ENCODE measurements around the gene DLEC1.
A peak's percentile ranks its signal among the peaks of the same experiment; 100 is the strongest.

DLEC1 gene

DNA sequence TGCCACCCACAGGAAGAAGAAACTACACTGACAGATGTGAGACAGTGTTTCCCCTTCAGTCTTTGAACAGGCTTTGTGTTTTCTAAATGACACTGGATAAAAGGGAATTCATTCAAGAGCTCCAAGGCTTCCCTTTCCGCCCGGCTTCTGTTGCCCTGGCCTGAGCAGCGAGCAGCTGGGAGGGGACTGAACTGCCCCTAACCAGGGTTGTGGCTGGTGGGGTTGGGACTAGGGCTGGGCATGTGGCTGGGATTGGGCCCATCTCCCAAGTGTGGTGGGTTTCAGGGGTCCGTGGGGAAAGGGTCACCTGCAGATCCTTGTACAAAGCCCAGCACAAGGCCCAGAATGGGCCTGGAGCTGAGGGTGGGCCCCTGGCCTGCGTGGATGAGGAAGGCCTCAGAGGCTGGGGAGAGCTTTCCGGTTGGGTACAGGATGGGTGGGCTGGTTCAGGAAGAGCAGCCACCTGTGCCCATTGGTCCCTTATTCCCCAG lies 38.0 kb upstream of the DLEC1 start:
- no peak for DNase-seq (ENCODE audit: low read depth in 1 of 2, low spot score in 1 of 2)

DNA sequence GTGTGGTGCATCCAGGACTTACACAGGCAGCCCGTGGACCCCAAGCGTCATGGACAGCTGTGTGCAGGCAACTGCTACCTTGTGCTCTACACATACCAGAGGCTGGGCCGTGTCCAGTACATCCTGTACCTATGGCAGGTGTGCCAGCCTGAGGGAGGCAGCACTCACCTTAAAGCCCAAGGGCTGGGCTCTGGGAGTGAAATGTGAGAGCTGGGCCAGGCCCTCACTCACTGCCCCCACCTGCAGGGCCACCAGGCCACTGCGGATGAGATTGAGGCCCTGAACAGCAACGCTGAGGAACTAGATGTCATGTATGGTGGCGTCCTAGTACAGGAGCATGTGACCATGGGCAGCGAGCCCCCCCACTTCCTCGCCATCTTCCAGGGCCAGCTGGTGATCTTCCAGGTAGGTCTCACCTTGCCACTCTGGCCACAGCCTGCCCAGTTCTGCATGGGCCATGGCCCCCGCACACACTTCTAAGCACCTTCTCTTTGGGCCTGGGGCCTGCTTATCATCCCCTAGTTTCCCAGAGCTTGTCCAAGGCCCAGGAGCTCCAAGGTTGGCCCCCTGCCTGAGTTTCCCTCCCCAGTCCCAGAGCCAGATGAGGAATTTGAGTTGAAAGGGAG lies 37.4 kb upstream of the DLEC1 start:
- no peak for DNase-seq (ENCODE audit: low read depth in 1 of 2, low spot score in 1 of 2)

DNA sequence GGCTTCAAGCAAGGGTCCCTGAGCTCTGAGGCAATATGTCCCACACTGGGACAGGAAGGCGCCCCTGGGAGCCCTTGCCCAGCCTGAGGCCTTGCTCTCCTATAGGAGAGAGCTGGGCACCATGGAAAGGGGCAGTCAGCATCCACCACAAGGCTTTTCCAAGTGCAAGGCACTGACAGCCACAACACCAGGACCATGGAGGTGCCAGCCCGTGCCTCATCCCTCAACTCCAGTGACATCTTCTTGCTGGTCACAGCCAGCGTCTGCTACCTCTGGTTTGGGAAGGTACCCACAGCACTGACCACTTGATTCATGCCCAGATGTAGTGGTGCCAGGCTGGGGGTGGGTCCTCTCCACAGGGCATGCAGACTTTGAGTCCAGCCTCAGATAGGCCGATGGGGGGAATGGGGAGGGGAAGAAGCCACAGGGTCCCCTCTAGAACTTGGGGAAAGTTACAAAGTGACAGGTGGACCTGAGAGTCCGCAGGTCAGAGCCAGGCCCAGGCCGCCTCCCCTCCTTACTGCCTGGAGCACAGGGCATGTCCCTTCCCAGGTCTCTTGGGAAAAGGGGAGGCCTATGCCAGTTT lies 36.6 kb upstream of the DLEC1 start:
- DNase-seq (ENCODE audit: low read depth in 1 of 2, low spot score in 1 of 2), result no peak

DNA sequence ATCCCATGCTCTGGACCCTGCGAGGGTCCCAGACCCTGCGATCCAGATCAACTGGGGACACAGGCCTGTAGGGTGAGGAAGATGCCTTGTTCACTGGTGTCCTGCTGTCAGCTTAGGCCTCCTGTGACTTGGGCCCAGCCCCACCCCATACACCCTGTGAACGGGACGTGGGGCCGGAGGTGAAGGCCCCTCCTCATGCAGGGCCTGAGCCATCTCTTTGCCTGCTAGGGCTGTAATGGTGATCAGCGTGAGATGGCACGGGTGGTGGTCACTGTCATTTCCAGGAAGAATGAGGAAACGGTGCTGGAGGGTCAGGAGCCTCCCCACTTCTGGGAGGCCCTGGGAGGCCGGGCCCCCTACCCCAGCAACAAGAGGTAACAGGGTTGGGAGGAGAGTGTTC lies 36.1 kb upstream of the DLEC1 start:
- no peak for DNase-seq (ENCODE audit: low read depth in 1 of 2, low spot score in 1 of 2)

DNA sequence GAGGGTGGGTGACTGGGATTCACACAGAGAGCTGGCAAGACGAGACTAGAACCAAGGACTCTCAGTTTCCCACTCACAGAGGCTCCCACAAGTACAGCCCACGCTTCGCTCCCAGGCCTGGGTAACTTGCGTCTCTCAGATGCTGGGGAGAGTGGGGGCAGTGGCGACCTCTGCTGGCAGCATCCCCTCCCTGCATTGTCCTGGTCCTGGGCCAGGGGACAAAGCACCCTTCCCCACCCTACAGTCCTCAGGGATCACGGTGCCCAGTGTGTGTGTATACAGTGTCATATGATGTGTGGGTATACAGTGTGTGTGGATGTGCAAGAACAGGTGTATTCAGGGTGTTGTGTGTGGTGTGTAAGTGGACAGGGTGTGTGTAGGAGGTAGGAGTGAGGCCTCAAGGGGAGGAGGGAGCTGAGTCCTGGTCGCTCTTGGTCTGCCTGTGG lies 35.6 kb upstream of the DLEC1 start:
- DNase-seq (ENCODE audit: low read depth in 1 of 2, low spot score in 1 of 2), result peak; percentile 27 to 43

DNA sequence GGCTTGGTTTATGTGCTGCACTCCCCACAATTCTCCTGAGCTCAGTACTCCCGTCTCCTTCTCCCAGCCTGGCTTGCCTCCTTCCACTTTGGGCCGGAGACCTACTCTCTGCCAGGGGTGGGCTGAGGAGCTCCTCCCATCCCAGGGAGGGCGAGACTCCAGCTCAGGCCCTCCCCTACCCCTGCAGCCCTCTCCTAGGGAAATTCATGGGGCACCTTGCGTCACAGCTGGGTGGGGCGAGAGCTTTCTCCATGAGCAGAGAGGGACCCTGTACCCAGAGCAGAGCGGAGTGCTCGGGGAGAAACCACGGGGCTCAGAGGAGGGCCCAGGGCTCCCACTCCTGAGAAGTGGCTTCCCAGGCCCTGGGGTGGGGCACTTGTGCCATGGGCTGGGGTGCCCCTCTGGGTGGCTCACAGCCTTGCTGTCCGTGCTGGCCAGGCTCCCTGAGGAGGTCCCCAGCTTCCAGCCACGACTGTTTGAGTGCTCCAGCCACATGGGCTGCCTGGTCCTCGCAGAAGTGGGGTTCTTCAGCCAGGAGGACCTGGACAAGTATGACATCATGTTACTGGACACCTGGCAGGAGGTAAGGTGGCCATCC lies 35.1 kb upstream of the DLEC1 start:
- no peak for DNase-seq (ENCODE audit: low read depth in 1 of 2, low spot score in 1 of 2)

DNA sequence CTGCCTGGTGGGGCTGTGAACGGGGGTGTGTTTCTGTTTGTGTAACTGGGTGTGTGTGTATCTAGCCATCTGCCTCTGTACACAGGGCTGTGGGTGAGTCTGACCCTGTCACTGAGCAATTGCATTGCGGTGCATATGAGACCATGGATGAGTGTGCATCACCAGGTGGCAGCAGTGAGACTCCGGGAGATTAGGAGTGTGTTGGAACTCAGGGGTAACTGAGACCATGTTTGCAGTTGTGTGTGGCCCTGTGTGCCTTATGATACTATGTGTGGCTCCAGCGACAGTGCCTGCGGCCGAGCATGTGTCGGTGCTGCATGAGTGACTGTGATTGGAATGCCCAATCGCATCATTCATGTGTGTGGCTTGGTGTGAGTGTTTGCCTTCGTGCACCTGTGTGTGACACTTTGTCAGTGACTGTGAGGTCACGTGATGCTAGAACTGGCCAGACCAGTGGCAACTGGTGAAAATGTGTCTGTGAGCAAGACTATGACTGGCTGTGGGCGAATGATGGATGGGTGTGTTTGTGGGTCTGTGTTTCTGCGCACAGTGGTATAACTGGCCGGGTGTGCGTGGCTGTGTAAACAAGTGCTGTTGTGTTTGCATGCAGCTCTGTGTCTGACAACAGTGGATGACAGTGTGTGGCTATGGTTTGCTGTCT lies 34.5 kb upstream of the DLEC1 start:
- no peak for DNase-seq (ENCODE audit: low read depth in 1 of 2, low spot score in 1 of 2)

DNA sequence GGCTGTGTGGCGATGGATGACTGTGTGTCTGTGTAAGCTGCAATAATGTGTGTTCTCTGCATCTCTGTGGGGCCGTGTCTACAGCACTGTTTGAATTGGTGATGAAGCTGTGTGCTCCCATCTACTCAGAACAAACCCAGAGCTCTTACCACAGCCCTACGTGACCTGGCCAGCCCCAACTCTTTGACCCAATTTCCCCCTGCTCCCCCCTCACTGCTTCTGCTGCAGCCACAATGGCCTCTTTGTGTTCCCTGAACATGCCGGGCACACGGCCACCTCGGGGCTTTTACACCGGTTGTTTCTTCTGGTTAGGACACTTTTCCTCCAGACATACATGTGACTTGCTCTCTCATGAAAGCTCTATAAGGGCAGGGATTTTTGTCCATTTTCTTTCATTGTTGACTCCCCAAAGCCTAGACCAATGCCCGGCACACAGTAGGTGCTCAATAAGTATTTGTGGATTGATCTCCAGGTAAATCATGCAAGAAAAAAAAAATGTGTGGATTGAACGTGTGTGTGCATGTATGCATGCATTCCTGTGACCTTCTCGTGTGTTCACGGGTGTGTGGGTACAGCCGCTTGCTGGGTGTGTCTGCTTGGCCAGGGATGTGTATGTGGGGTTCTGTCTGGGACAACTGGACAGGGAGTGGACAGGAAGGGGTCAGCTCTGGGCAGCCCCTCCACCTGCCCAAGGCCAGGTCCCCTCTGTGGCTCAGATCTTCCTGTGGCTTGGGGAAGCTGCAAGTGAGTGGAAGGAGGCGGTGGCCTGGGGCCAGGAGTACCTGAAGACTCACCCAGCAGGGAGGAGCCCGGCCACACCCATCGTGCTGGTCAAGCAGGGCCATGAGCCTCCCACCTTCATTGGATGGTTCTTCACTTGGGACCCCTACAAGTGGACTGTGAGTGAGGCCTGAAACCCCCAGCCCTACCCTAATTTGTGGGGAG lies 33.7 kb upstream of the DLEC1 start:
- no peak for DNase-seq (ENCODE audit: low read depth in 1 of 2, low spot score in 1 of 2)

DNA sequence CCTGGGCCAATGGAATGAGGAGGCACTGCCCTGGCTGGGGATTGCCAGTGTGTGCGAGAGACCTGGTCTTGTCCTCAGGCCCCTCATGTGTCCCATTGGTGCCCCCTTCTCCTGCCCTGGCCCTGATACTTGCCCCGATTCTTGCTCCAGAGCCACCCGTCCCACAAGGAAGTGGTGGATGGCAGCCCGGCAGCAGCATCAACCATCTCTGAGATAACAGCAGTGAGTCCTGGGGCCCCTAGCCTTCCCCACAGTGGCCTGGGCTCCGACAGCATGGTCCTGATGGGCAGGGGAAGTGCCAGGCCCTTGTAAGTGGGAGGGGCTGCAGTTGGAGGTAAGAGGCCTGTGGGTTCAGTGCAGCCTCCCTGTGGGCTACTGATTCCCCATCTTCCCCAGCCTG lies 33.0 kb upstream of the DLEC1 start:
- DNase-seq (ENCODE audit: low read depth in 1 of 2, low spot score in 1 of 2), result no peak

DNA sequence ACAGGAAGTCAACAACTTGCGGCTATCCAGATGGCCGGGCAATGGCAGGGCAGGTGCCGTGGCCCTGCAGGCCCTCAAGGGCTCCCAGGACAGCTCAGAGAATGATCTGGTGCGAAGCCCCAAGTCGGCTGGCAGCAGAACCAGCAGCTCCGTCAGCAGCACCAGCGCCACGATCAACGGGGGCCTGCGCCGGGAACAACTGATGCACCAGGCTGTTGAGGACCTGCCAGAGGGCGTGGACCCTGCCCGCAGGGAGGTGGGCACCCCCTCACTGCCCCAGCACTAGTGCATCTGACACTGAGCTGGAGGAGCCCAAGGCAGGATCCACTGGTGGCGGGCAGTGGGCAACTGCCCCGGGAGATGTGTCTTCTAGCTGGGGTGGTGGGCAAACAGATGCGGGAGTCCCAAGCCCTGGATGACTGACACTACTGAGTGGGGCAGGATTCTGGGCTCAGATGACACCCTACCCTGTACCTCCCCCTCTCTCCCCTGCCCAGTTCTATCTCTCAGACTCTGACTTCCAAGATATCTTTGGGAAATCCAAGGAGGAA lies 32.5 kb upstream of the DLEC1 start:
- no peak for DNase-seq (ENCODE audit: low read depth in 1 of 2, low spot score in 1 of 2)

DNA sequence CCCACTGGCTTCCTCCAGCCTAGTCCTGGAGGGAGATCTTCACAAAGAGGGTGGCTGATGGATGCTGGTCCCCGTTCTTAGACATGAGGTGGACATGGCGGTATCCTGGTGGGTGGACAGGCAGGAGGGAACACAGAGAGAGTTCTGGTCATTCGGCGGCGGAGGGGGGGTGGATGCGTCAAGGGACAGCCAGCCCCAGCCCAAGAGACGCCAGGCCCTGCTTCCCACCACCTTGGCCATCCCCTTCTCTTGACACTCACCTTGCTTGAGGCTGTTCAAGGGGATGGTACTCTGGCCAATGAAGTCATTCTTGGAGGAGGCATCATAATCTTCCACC lies 31.3 kb upstream of the DLEC1 start:
- no peak for DNase-seq (ENCODE audit: low read depth in 1 of 2, low spot score in 1 of 2)

DNA sequence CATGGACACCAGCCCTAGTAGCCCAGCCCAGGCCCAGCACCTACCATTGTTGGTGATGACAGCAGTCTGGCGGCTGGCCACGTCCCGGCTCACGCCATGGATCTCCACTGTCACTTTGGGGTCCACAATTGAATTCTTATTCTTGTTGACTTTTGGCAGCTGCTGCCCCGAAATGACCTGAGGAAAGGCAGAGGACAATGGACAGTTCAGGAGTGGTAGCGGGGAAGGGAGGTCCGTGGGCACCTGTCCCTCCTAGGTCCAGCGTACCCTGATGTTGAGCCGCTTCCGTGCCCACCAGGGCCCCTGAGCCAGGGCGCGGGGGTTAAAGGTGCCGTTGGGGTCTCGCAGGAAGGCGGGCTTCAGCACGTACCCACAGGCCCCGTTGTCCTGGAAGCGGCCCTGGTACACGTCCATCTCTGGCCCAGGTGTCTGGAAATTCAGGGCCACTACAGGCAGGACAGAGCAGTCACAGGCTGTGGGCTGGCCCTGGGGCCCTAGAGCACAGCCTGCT lies 30.8 kb upstream of the DLEC1 start:
- no peak for DNase-seq (ENCODE audit: low read depth in 1 of 2, low spot score in 1 of 2)

DNA sequence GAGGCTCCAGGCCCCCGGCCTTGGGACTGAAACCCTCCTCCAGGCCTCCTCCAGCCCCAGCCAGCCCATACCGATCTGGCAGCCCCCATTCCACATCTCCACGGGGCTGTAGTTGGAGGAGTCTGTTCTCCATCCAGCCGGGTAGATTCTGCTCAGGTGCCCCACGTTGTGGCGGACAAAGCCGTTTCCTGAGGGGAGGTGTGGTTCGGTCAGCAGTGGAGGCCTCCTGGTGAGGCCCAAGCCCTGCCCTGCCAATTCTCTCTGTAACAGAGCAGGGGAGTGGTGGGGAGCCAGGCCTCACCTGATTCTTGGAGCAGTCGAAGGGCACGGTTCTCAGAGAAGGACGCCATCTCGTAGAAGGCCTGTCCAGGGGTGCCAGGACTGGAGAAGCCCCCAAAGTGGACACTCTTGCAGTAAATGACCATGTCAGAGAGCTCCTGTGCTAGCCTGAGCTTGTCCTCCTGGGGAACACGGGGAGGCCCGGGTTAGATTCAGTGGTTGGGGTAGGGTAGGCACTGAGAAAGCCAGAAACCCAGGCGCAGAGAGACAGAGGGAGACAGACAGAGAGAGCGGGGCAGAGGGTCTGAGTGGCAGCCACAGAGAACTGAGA lies 29.9 kb upstream of the DLEC1 start:
- no peak for DNase-seq (ENCODE audit: low read depth in 1 of 2, low spot score in 1 of 2)

DNA sequence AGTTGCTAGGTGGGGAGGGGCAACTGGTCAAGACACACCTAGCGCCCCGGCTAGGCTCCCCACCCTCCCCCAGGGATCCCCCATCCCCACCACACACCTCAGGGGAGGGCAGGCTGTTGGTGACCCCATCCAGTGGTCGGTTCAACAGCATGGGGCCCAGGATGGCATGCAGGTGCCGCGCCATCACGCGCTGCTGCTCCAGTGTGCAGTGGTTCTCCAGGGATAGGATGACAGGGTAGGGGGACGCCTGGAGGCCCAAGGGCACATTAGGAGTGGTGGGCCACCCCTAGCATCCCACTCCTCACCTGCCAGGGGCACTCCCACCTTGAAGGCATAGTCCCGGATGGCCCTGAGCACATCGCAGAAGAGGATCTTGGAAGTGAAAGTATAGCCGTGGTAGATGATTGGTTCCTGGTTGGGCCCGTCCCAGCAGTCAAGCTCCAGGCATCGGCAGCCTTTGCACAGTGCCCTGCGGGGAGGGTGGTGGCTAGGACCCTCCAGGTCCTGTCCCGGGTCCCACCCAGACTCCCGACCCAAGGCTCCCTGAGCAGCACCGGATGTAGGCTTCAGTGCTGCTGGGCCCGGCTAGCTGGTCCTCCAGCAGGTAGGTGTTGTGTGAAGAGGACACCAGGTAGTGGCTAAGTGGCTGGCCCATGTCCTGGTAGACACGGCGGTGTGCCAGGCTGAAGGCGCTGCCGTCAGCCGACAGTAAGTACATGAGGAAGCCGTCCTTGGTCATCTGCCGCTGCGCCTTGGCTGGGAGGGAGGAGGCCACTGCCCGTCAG lies 29.0 kb upstream of the DLEC1 start:
- no peak for DNase-seq (ENCODE audit: low read depth in 1 of 2, low spot score in 1 of 2)

DNA sequence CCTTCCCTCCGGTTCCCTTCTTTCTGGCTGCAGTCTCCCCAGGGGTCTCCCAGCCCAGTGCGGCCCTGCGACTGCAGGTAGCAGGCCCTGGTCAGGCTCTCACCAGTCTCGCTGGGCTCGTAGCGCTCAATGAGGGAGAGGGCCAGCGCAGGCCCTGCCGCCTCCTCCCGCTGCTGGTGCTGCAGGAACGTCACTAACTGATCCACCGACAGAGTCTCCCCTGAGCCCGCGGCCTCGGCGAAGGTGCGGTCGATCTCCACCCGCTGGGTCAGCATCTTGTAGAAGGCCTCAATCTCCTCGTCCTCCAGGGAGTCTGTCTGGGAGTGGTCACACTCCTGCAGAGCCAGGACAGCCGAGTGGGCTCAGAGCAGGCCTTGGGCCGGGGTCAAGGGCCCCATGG lies 27.9 kb upstream of the DLEC1 start:
- no peak for DNase-seq (ENCODE audit: low read depth in 1 of 2, low spot score in 1 of 2)

DNA sequence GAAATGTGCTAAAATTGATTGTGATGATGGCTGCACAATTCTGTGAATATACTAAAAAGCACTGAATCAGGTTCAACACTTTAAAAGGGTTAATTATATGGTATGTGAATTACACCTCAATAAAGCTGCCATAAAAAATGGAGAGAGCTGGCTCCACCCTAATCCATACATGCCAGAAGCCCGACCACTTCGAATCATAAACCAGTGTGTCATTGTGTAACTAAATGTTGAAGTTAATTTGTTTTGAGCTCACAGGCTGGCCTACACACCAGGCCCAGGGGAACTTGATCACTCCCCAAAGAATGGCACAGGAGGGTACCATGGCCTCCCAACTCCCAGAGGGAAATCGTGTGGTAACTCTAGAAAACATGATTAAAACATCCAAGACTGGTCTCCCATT lies 23.5 kb upstream of the DLEC1 start:
- DNase-seq (ENCODE audit: low read depth in 1 of 2, low spot score in 1 of 2), result no peak

DNA sequence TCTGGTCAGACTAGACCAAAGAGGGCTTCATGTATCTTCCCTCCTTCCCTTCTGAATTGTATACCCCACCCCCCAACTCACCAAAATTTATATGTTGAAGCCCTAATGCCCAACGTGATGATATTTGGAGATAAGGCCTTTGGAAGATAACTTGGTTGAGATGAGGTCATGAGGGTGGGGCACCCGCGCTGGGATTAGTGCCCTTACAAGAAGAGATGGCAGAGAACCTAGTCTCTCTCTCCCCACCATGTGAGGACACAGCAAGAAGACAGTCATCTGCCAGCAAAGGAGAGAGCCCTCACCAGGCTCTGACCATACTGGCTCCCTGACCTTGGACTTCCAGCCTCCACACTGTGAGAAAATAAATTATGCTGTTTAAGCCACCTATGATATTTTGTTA lies 23.0 kb upstream of the DLEC1 start:
- no peak for DNase-seq (ENCODE audit: low read depth in 1 of 2, low spot score in 1 of 2)

DNA sequence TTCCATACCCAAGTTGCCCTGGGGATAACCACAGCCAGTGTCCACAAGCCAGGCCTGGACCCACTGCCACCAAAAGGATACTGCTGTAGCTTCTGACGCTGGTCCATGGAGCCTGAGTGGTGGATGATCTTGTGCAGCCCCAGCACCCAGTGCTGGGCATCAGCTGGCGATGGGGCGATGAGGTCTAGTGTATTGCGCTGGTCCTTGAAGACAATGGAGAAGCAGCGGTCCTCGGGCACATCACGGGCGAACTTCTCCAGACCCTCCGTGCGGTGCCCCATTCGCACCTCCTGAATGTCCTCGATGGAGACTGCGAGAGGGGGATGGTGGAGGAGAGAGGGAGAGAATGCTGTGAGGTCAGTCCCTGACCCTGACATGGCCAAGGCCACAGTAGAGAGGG lies 22.6 kb upstream of the DLEC1 start:
- DNase-seq (ENCODE audit: low read depth in 1 of 2, low spot score in 1 of 2), result no peak

DNA sequence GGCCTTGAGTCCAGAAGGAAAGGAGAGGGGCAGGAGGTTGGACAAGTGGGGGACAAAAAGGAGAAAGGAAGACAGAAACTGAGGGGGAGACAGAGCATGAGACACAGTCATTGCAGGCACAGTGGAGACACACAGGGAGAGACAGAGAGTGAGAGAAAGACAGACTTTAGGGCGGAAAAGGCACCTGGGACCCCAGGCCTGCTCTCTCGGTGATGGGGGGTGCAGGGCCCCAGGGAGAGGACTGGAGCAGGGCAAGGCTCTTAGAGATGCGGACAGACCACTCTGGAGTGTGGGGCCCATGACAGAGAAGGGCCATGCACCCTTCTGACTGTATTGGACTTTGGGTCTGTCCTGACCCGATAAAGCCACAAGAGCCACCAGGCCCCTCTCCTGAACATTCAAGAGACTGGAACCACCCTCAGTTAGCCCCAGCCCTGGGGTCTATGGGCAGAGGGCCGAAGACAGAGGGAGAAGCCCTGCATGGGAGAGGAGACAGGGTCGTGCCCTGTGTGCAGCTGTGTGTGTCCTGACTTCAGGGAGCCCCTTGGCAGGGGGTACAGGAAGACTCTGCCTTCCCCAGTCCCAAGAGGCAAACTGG lies 22.1 kb upstream of the DLEC1 start:
- no peak for DNase-seq (ENCODE audit: low read depth in 1 of 2, low spot score in 1 of 2)

Measured in activated T-helper 1 cell treated with anti-CD3 and anti-CD28 coated beads, Interleukin-2, amount 50 U/mL, for 16 hours (primary cell).